ENCODE measurements around the gene ANKRD44. TPM values are rescaled to one million over a fixed set of nuclear protein-coding genes. Genes with fewer than 3 reads are reported as not detected.
"Not testable (repeated sequence)": the region's sequence is repeated elsewhere in the genome, so short reads cannot be mapped to it uniquely, and the experiment has no call there.

Gene ANKRD44
- polyA plus RNA-seq, 2 of the 4 experiments (the other 2 are of a cell fraction), result 0.97 to 5.9 TPM

- no peak overlapping the region for H3K4me2 ChIP-seq
- POLR2A ChIA-PET, result no interaction called here
- no peak overlapping the region for H3K4me3 ChIP-seq
- CTCF ChIA-PET, result interaction anchor here (1.5 kb wide), 1 partner anchor 15 kb away, joined by 3 read pairs; no protein-coding TSS in a partner anchor
- FAIRE-seq (no peak), ATAC-seq (no peak), DNase-seq (ENCODE audit: low read depth in 1 of 2, low spot score in 1 of 2) (no peak)
- H3K4me1 ChIP-seq, result 0 out of 3 replicates have a peak, but pooled peaks cover 3% of the 10 kb centered on the region
- no peak overlapping the region for H3K27ac ChIP-seq
- H3K9me3 ChIP-seq, result peaks cover 3% of the 10 kb centered on the region; the same call in 1 of the 3 replicates
- 92% methylated on average over 3 of the region's 3 CpGs for WGBS (ENCODE audit: missing lambda C conversion rate)
- TF ChIP-seq MYC (IDR thresholded peaks at IDR 0.05; ENCODE audit: borderline replicate concordance, low read length) (no peak), RARB (CRISPR knock-in tag; IDR thresholded peaks at IDR 0.05) (no peak), HEYL (CRISPR knock-in tag; IDR thresholded peaks at IDR 0.05) (no peak), REST (IDR thresholded peaks at IDR 0.05) (no peak), HOXB13 (CRISPR knock-in tag; IDR thresholded peaks at IDR 0.05; ENCODE audit: low read depth) (no peak), RAD21 (conservative IDR thresholded peaks at IDR 0.05 in 1 of 2, IDR thresholded peaks at IDR 0.05 in 1 of 2) (no peak), MAX (IDR thresholded peaks at IDR 0.05) (no peak), ZFP36 (IDR thresholded peaks at IDR 0.05; ENCODE audit: borderline replicate concordance, partially characterized antibody) (no peak), BCL3 (IDR thresholded peaks at IDR 0.05) (no peak), PBX3 (IDR thresholded peaks at IDR 0.05) (no peak), JUNB (IDR thresholded peaks at IDR 0.05) (no peak), GATA3 (IDR thresholded peaks at IDR 0.05; ENCODE audit: borderline replicate concordance) (no peak), RCOR1 (IDR thresholded peaks at IDR 0.05; ENCODE audit: low read depth, low read length) (no peak)
These were observed 281.9 kb downstream of the ANKRD44 start for GRCh38 chr2:197028633-197029032.

- 0 out of 3 replicates have a peak, but pooled peaks cover 3% of the 10 kb centered on the region for H3K4me1 ChIP-seq
- POLR2A ChIA-PET, result no interaction called here
- 20% methylated on average over 4 of the region's 4 CpGs for WGBS (ENCODE audit: missing lambda C conversion rate)
- no peak overlapping the region for H3K27ac ChIP-seq
- ATAC-seq (peak; percentile 54 to 93; a peak in 5 of 6 replicates), FAIRE-seq (no peak), DNase-seq (ENCODE audit: low read depth in 1 of 2, low spot score in 1 of 2) (peak; percentile 10 to 71)
- H3K4me3 ChIP-seq, result no peak overlapping the region
- CTCF ChIA-PET, result interaction anchor here (1.5 kb wide), 1 partner anchor 14 kb away, joined by 3 read pairs; no protein-coding TSS in a partner anchor
- TF ChIP-seq ESRRA (IDR thresholded peaks at IDR 0.05; ENCODE audit: borderline replicate concordance, low read length) (no peak), NPAS2 (CRISPR knock-in tag; IDR thresholded peaks at IDR 0.05; ENCODE audit: borderline replicate concordance) (no peak)
- H3K9me3 ChIP-seq, result peaks cover 3% of the 10 kb centered on the region; the same call in 1 of the 3 replicates
- H3K4me2 ChIP-seq, result no peak overlapping the region
These were observed 282.4 kb downstream of the ANKRD44 start for GRCh38 chr2:197028230-197028629.

- Histone ChIP-seq H3K4me1 (0 out of 3 replicates have a peak, but pooled peaks cover 3% of the 10 kb centered on the region), H3K4me3 (no peak overlapping the region), H3K4me2 (no peak overlapping the region), H3K27ac (no peak overlapping the region), H3K9me3 (no peaks in the 10 kb centered on the region)
- CTCF ChIA-PET, result interaction anchor here (1.0 to 2.4 kb wide), 2 partner anchors 11 to 12 kb away, joined by 3 to 9 read pairs; no protein-coding TSS in a partner anchor
- ATAC-seq, result no peak
- POLR2A ChIA-PET, result no interaction called here
- WGBS (ENCODE audit: missing lambda C conversion rate), result 16% methylated on average over 2 of the region's 2 CpGs
- TF ChIP-seq CEBPB (IDR thresholded peaks at IDR 0.05) (no peak), POLR2A (IDR thresholded peaks at IDR 0.05; ENCODE audit: low read length) (no peak), JUNB (IDR thresholded peaks at IDR 0.05) (no peak), JUN (IDR thresholded peaks at IDR 0.05) (no peak), SREBF2 (IDR thresholded peaks at IDR 0.05) (no peak), HOXB13 (CRISPR knock-in tag; IDR thresholded peaks at IDR 0.05; ENCODE audit: low read depth) (no peak), TP53 (CRISPR knock-in tag; IDR thresholded peaks at IDR 0.05) (no peak)
- peak in 1 of 2 experiments; percentile 22 for DNase-seq (ENCODE audit: low read depth in 1 of 2, low spot score in 1 of 2)
- no peak for FAIRE-seq
These were observed 286.4 kb downstream of the ANKRD44 start for GRCh38 chr2:197024206-197024605.

GRCh38 chr2:197020921-197021320, 289.7 kb downstream of the ANKRD44 start:
- WGBS (ENCODE audit: missing lambda C conversion rate), result 76% methylated on average over 2 of the region's 2 CpGs
- H3K27ac ChIP-seq; POLR2A ChIA-PET; H3K4me3 ChIP-seq; H3K9me3 ChIP-seq; FAIRE-seq; DNase-seq (ENCODE audit: low read depth in 1 of 2, low spot score in 1 of 2); H3K4me2 ChIP-seq; ATAC-seq; H3K4me1 ChIP-seq: not testable (repeated sequence)
- CTCF ChIA-PET, result interaction anchor here (2.1 kb wide), 1 partner anchor 10 kb away, joined by 9 read pairs; no protein-coding TSS in a partner anchor

Data from A549 (cell line).